Mucosa of stomach (tissue), 1 donor: ENCODE data around the gene ERO1B.
"Not testable (repeated sequence)": the region's sequence is repeated elsewhere in the genome, so short reads cannot be mapped to it uniquely, and the experiment has no call there.

Source experiments
- H3K27me3 ChIP-seq: one replicate; pipeline ENCODE4 v1.7.0; 2013; ENCODE audit warnings: mild to moderate bottlenecking, low read length; ENCODE audit not compliant: control insufficient read depth, insufficient read depth
- H3K36me3 ChIP-seq: one replicate; pipeline ENCODE4 v1.7.0; 2013; ENCODE audit warnings: low read length; ENCODE audit not compliant: control insufficient read depth, insufficient read depth
- H3K4me1 ChIP-seq: one replicate; pipeline ENCODE4 v1.7.0; 2013; ENCODE audit warnings: mild to moderate bottlenecking, low read length; ENCODE audit not compliant: control insufficient read depth, insufficient read depth
- H3K4me3 ChIP-seq: one replicate; pipeline ENCODE4 v1.7.0; 2013; ENCODE audit warnings: low read length
- H3K9ac ChIP-seq: one replicate; pipeline ENCODE4 v1.7.0; 2013; ENCODE audit warnings: mild to moderate bottlenecking, low read length, moderate library complexity
- H3K9me3 ChIP-seq: one replicate; pipeline ENCODE4 v1.7.0; 2013; ENCODE audit warnings: mild to moderate bottlenecking, low read length, moderate library complexity; ENCODE audit not compliant: control insufficient read depth
- donor health status: Pancreatic carcinoma.

The ERO1B gene, protein sequence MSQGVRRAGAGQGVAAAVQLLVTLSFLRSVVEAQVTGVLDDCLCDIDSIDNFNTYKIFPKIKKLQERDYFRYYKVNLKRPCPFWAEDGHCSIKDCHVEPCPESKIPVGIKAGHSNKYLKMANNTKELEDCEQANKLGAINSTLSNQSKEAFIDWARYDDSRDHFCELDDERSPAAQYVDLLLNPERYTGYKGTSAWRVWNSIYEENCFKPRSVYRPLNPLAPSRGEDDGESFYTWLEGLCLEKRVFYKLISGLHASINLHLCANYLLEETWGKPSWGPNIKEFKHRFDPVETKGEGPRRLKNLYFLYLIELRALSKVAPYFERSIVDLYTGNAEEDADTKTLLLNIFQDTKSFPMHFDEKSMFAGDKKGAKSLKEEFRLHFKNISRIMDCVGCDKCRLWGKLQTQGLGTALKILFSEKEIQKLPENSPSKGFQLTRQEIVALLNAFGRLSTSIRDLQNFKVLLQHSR

DNA sequence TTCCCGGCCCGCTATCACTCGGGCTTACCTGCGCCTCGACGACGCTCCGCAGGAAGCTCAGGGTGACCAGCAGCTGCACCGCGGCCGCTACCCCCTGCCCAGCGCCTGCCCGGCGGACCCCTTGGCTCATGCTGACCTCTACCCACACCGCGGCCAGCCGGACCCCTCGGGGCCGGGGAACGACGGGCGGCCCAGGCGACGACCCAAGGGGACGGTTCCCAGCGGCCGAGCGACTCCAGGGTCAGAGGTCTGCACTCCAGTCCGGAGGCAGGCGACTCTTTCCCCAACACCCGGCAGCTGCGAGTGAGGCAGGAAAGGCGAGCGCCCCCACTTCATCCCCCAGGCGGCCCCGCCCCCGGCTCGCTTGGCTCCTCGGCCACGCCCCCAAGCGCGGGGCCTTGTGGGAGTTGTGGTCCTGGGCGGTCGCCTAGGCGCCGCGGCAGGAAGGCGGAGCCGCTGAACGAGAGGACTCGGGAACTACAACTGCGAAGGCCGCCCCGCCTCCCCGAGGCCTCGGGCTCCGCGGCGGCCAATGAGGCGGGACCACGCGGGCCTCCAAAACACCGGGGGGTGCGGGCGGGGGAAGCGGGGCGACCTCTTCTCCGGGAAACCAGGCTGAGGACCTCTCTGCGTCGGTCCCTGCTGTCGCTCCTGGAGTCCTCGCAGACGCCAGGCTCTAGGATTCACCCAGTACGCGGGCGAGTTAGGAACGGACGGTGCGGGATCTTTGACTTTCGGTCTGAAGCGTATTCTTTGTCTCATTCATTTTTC lies at the start of gene ERO1B:
Gene ERO1B, minus strand, starts transcription at position 305 of the 771 bp plus-strand sequence. Its CDS starts 175 bp downstream, at position 130.
- no peaks in the 10 kb centered on the region for H3K9me3 ChIP-seq
- H3K4me1 ChIP-seq, result peaks cover 11% of the 10 kb centered on the region
- H3K27me3 ChIP-seq, result peaks cover 13% of the 10 kb centered on the region
- H3K4me3 ChIP-seq, result peak within 1 kb of the TSS; percentile 73
- H3K36me3 ChIP-seq, result no peaks in the 10 kb centered on the region
- peak within 1 kb of the TSS; percentile 69 for H3K9ac ChIP-seq

DNA sequence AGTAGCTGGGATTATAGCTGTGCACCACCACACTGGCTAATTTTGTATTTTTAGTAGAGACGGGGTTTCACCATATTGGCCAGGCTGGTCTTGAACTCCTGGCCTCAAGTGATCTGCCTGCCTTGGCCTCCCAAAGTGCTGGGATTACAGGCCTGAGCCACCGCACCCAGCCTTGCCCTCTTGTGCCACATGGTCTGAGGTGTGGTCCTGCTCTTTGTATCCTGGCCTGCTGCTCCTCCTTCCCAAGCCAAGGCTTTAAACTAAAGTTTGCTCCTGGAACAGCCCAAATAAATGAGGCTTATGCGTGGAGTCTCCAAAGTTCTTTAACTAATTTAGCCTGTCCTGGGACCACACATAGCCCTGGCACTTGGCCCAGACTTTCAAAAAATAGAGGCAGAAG lies 49.7 kb upstream of the ERO1B start:
- H3K4me1 ChIP-seq, result peaks cover 22% of the 10 kb centered on the region
- not testable (repeated sequence) for H3K9ac ChIP-seq, H3K36me3 ChIP-seq, H3K9me3 ChIP-seq, H3K4me3 ChIP-seq, H3K27me3 ChIP-seq

DNA sequence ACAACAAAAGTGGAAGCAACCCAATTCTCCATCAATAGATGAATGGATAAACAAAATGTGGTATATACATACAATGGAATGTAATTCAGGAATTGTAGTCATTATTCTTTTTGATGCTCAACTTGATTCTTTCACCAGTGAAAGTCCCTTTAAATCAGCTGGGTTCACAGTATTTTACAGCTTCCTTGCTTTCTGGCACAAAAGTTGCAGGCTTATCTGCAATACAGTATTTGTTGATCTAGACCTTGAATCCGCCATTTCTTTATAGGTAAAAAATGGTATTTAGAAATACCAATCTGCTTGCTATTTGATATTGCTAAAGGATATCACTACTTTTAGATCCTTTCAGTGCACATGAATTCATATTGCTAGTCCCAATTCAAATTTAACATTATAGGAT lies 44.7 kb upstream of the ERO1B start:
- Histone ChIP-seq H3K36me3 (no peaks in the 10 kb centered on the region), H3K9ac (no peak overlapping the region), H3K4me3 (no peak overlapping the region), H3K4me1 (peaks cover 2% of the 10 kb centered on the region), H3K9me3 (no peaks in the 10 kb centered on the region), H3K27me3 (no peaks in the 10 kb centered on the region)

DNA sequence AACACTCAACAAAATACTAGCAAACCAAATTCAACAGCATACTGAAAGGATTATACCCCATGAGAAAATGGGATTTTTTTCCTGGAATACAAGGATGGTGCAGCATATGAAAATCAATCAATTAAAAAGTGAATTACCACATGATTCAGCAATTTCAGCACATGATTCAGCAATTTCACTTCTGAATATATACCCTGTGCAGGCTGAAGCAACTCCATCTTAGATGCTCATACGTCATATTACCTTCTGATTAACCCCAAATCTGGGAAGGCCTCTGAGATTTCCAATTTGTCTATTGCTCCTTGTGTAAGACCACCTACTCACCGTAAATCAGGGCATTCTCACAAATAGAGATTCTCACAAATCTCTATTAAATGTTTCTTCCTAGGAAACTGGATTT lies 43.8 kb upstream of the ERO1B start:
- no peak overlapping the region for H3K9ac ChIP-seq
- H3K27me3 ChIP-seq, result no peaks in the 10 kb centered on the region
- H3K4me1 ChIP-seq, result no peaks in the 10 kb centered on the region
- H3K4me3 ChIP-seq, result no peak overlapping the region
- H3K9me3 ChIP-seq, result no peaks in the 10 kb centered on the region
- no peaks in the 10 kb centered on the region for H3K36me3 ChIP-seq

DNA sequence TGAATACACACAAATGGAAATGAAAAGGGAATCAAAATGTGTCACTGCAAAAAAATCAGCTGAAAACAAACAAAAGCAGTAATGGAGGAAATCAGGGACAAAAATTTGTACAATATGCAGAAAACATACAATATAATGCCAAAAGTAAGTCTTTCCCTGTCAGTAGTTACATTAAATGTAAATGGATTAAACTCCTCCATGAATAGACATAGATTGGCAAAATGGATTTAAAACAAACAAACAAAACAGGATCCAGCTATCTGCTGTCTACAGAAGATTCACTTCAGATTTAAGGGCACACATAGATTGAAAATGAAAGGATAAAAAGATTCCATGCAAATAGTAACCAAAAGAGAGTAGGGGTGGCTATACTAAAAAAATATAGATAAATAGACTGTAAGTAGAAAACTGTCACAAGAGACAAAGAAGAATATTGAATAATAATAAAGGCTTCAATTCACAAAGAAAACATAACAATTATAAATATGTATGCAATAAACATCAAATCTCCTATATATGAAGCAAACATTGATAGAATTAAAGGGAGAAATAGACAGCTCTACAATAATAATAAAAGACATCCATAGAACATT lies 42.2 kb upstream of the ERO1B start:
- Histone ChIP-seq H3K27me3 (no peaks in the 10 kb centered on the region), H3K9ac (no peak overlapping the region), H3K4me1 (no peaks in the 10 kb centered on the region), H3K4me3 (no peak overlapping the region), H3K9me3 (no peaks in the 10 kb centered on the region), H3K36me3 (no peaks in the 10 kb centered on the region)

DNA sequence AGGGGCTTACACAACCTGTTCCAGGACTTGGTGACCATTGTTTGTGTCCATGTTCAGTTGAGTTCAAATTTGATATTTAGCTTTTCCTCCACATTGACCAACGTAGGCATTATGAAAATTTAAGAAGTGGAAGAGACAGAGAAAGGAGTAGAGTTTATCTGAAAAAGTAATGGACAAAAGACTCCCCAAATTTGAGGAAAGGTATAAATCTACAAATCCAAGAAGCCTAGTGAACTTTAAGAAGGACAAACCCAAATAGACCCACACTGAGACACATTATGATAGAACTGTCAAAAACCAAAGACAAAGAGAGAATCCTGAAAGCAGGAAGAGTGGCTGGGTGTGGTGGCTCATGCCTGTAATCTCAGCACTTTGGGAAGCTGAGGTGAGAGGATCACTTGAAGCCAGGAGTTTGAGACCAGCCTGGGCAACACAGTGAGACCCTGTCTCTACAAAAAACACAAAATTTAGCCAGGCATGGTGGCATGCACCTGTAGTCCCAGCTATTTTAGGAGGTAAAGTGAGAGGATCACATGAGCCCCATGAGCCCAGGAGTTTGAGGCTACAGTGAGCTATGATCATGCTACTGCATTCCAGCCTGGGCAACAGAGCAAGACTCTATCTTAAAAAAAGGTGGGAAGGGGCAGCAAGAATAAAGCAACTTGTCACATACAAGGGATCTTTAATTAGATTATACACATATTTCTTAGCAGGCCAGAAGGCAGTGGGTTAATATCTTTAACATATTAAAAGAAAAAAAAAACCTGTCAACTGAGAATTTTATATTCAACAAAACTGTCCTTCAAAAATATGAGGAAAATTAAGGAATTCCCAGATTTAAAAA lies 41.0 kb upstream of the ERO1B start:
- no peaks in the 10 kb centered on the region for H3K36me3 ChIP-seq
- no peaks in the 10 kb centered on the region for H3K27me3 ChIP-seq
- H3K4me1 ChIP-seq, result no peaks in the 10 kb centered on the region
- no peak overlapping the region for H3K4me3 ChIP-seq
- H3K9me3 ChIP-seq, result no peaks in the 10 kb centered on the region
- H3K9ac ChIP-seq, result no peak overlapping the region

DNA sequence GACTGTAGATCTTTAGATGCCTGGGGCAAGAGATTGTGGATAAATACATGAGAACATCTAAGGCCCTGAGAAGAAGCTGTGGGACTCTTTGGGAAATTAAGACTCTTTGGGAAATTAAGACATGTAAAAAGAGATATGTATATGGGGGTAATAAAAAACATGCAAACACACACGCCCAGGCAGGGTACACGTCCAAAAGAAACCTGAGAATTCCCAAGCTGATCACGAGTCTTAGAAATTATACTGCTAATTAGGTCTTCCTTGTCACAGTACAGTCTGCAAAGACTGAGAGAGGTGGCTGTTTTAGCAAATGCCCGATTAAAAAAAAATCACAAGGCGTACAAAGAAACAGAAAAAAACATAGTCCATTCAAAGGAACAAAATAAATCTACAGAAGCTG lies 39.3 kb upstream of the ERO1B start:
- H3K36me3 ChIP-seq, result no peaks in the 10 kb centered on the region
- no peak overlapping the region for H3K9ac ChIP-seq
- no peaks in the 10 kb centered on the region for H3K27me3 ChIP-seq
- no peaks in the 10 kb centered on the region for H3K4me1 ChIP-seq
- H3K4me3 ChIP-seq, result no peak overlapping the region
- no peaks in the 10 kb centered on the region for H3K9me3 ChIP-seq

DNA sequence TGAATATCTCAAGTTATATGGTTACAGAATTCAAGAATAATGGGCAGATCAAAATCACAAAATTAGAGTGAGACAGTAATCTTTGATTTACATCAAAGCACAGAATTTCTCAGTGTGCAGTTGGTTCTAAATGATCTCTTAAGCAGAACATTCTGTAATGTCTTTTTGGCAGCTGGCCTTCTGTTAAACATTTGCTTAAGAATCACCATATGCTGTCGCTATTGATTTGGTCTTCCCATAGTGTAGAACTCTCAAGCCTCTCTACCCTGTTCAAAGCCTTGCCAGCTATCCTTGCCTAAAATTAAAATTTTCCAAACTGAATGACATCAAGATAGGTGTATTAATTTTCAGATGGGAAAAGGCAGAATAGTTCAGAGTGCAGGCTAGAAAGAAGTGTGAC lies 38.9 kb upstream of the ERO1B start:
- H3K4me3 ChIP-seq, result no peak overlapping the region
- no peaks in the 10 kb centered on the region for H3K36me3 ChIP-seq
- no peaks in the 10 kb centered on the region for H3K9me3 ChIP-seq
- no peak overlapping the region for H3K9ac ChIP-seq
- H3K27me3 ChIP-seq, result no peaks in the 10 kb centered on the region
- no peaks in the 10 kb centered on the region for H3K4me1 ChIP-seq

DNA sequence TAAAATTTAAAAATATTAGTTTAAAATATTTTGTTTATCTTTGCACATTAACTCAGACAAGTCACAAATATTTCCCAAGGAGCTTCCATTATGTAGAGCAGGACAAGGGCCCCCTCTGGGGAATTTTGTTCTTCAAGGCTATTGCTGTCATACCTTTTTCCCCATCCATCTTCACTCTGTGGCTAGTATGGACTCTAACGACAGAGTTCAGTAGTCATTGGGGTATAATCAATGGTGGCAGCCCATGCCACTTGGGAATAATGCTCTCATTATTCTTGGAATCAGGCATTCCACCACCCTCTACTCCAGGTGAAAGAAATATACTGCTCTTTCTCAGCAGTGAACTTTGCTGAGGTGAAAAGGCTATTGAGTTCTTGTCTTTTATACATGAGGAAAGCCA lies 38.5 kb upstream of the ERO1B start:
- Histone ChIP-seq H3K9ac (no peak overlapping the region), H3K27me3 (no peaks in the 10 kb centered on the region), H3K9me3 (no peaks in the 10 kb centered on the region), H3K4me3 (no peak overlapping the region), H3K36me3 (no peaks in the 10 kb centered on the region), H3K4me1 (no peaks in the 10 kb centered on the region)

DNA sequence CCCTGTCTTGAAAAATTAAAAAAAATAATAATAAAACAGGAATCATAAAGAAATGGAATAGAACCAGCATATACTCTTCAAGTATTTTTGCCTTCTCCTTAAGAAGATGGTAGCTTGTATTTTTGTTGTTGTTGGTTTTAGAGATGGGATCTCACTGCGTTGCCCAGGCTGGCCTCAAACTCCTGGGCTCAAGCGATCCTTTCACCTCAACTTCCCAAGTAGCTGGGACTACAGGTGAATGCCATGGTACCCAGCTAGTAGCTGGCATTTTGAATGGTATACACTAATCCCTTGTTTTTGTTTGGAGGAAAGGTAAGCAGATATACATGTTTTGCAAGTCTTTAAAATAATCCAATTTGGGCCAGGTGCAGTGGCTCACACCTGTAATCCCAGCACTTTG lies 34.7 kb upstream of the ERO1B start:
- no peaks in the 10 kb centered on the region for H3K9me3 ChIP-seq
- H3K4me1 ChIP-seq, result no peaks in the 10 kb centered on the region
- no peak overlapping the region for H3K9ac ChIP-seq
- no peak overlapping the region for H3K4me3 ChIP-seq
- no peaks in the 10 kb centered on the region for H3K27me3 ChIP-seq
- H3K36me3 ChIP-seq, result no peaks in the 10 kb centered on the region

DNA sequence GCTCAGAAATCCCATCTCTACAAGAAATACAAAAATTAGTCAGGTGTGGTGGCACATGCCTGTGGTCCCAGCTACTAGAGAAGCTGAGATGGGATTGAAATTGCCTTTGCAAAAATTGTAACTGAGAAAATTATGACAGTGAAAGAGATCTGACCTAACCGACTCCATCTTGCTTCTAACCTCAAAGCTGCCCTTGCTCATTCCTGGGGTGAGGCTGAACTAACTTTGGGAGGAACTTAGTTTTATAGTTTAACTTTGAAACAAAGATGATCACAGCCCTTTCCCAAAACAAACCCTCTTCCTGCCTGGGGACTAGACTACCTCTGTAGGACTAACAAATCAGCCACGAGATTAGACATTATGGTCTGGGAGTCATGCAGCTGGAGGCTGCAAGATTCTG lies 33.8 kb upstream of the ERO1B start:
- H3K4me3 ChIP-seq, result no peak overlapping the region
- H3K27me3 ChIP-seq, result no peaks in the 10 kb centered on the region
- H3K9me3 ChIP-seq, result no peaks in the 10 kb centered on the region
- no peaks in the 10 kb centered on the region for H3K36me3 ChIP-seq
- no peaks in the 10 kb centered on the region for H3K4me1 ChIP-seq
- no peak overlapping the region for H3K9ac ChIP-seq
